H1 (cell line): Measurements from ENCODE around the gene HTR4. TPM values are rescaled to one million over a fixed set of nuclear protein-coding genes. Genes with fewer than 3 reads are reported as not detected.

Experiments
- CHD2 ChIP-seq: IDR thresholded peaks from 2 replicates; pipeline ENCODE4 v1.6.1; 2012; ENCODE audit warnings: low read length, improper control_type of control experiment
- FOSL1 ChIP-seq: IDR thresholded peaks from 2 replicates; pipeline ENCODE4 v1.6.1; 2011; ENCODE audit warnings: mild to moderate bottlenecking, low read depth, low read length, moderate library complexity; ENCODE audit not compliant: insufficient read depth
- SP2 ChIP-seq: IDR thresholded peaks from 2 replicates; pipeline ENCODE4 v1.6.1; 2012; ENCODE audit warnings: mild to moderate bottlenecking, low read length, inconsistent platforms
- SUZ12 ChIP-seq: fragments of 200-600 bp; sonication (generic); IDR thresholded peaks from 2 replicates; pipeline ENCODE4 v1.6.1; 2012; ENCODE audit warnings: mild to moderate bottlenecking, inconsistent platforms, low read length, moderate library complexity, mixed read lengths
- TEAD4 ChIP-seq: IDR thresholded peaks from 2 replicates; pipeline ENCODE4 v1.6.1; 2012; ENCODE audit warnings: low read depth, low read length, inconsistent platforms, mixed read lengths
- polyA plus RNA-seq, 7 experiments: library from polyadenylated mRNA; depleted of rRNA in 3 of 7; stranded (reverse) in 5 of 7; unstranded in 2 of 7; fragments of >200 nt in 5 of 7; fragments of 200-250 nt in 2 of 7; gene quantifications; 1 replicate in 5 of 7; 2 replicates in 1 of 7; 4 replicates in 1 of 7; pipeline versions ENCODE4 v1.2.1 to v1.2.3, GENCODE V29; 2011 to 2013; ENCODE audit warnings: missing spikeins in 2 of 7, mixed read lengths in 2 of 7
- total RNA-seq: library from RNA; stranded (reverse); fragmentation: NEBNext Ultra II Directional; extraction: Animal tissue kit (Norgen Biotek cat#: 25700); gene quantifications from 2 replicates; pipeline ENCODE4 v1.2.1, GENCODE V29; 2021

Gene HTR4
- total and polyA plus RNA-seq, 2 of the 8 experiments (the other 6 are each of a cell fraction or from before 2014, with no cell fraction given): not detected

- TF ChIP-seq TEAD4 (no peak), CHD2 (no peak), FOSL1 (no peak), SUZ12 (no peak), SP2 (no peak)
Measured at GRCh38 chr5:148497757-148498156, 156.6 kb downstream of the HTR4 start (continued).
